ENCODE data around the gene TSBP1.
"Not testable (repeated sequence)": the region's sequence is repeated elsewhere in the genome, so short reads cannot be mapped to it uniquely, and the experiment has no call there.

Gene TSBP1

GRCh38 chr6:32288426-32288825 lies 83.3 kb downstream of the TSBP1 start:
- no peak for DNase-seq (ENCODE audit: low spot score)

- DNase-seq (ENCODE audit: low spot score) = not testable (repeated sequence)
These were observed 97.7 kb downstream of the TSBP1 start for GRCh38 chr6:32273801-32274577.

- DNase-seq (ENCODE audit: low spot score) = no peak
These were observed 100.3 kb downstream of the TSBP1 start for GRCh38 chr6:32271429-32271828.

GRCh38 chr6:32268459-32268858 lies 103.2 kb downstream of the TSBP1 start:
- DNase-seq (ENCODE audit: low spot score) = not testable (repeated sequence)

- DNase-seq (ENCODE audit: low spot score) = no peak
These were observed 104.7 kb downstream of the TSBP1 start for GRCh38 chr6:32267035-32267434.

GRCh38 chr6:32257262-32257661 lies 114.4 kb downstream of the TSBP1 start:
- DNase-seq (ENCODE audit: low spot score) = not testable (repeated sequence)

GRCh38 chr6:32255199-32256153 lies 116.2 kb downstream of the TSBP1 start:
- peak; percentile 69 for DNase-seq (ENCODE audit: low spot score)

GRCh38 chr6:32254761-32255198 lies 116.9 kb downstream of the TSBP1 start:
- no peak for DNase-seq (ENCODE audit: low spot score)

GRCh38 chr6:32252331-32253009 lies 119.2 kb downstream of the TSBP1 start:
- DNase-seq (ENCODE audit: low spot score) = no peak

GRCh38 chr6:32249262-32249661 lies 122.4 kb downstream of the TSBP1 start:
- no peak for DNase-seq (ENCODE audit: low spot score)

- DNase-seq (ENCODE audit: low spot score) = no peak
These were observed 124.3 kb downstream of the TSBP1 start for GRCh38 chr6:32247401-32247800.

- peak; percentile 46 for DNase-seq (ENCODE audit: low spot score)
These were observed 126.7 kb downstream of the TSBP1 start for GRCh38 chr6:32244946-32245398.

- DNase-seq (ENCODE audit: low spot score) = no peak
These were observed 127.4 kb downstream of the TSBP1 start for GRCh38 chr6:32244270-32244669.

Data from SW480 (cell line).